A204.1 (cell line): ENCODE results near the gene NCK2.

ENCODE experiments used
- FAIRE-seq: peaks from 2 replicates; lab custom pipeline; 2012; peaks lifted over from hg19 to GRCh38; lab: Jason Lieb, UNC

The NCK2 gene

GRCh38 chr2:105744909-105745853, at the start of gene NCK2:
TSS of gene NCK2 (plus strand) at chr2:105744912. CDS start at chr2:105855064, 110,152 bp downstream.
- no peak for FAIRE-seq

GRCh38 chr2:105697781-105698449, 46.8 kb upstream of the NCK2 start:
- no peak for FAIRE-seq

GRCh38 chr2:105698820-105699219, 45.9 kb upstream of the NCK2 start:
- no peak for FAIRE-seq

GRCh38 chr2:105701042-105701441, 43.7 kb upstream of the NCK2 start:
- no peak for FAIRE-seq

GRCh38 chr2:105708697-105709096, 36.0 kb upstream of the NCK2 start:
- no peak for FAIRE-seq

GRCh38 chr2:105711394-105711793, 33.3 kb upstream of the NCK2 start:
- FAIRE-seq = no peak

- FAIRE-seq = no peak
These were observed 32.4 kb upstream of the NCK2 start for GRCh38 chr2:105712166-105712915.

- FAIRE-seq = no peak
These were observed 31.6 kb upstream of the NCK2 start for GRCh38 chr2:105712981-105713596.

- FAIRE-seq = no peak
These were observed 30.6 kb upstream of the NCK2 start for GRCh38 chr2:105714141-105714540.

GRCh38 chr2:105718846-105719481, 25.7 kb upstream of the NCK2 start:
- FAIRE-seq = no peak

GRCh38 chr2:105721991-105722511, 22.7 kb upstream of the NCK2 start:
- FAIRE-seq = no peak

GRCh38 chr2:105722726-105723297, 21.9 kb upstream of the NCK2 start:
- FAIRE-seq = no peak

GRCh38 chr2:105723431-105723830, 21.3 kb upstream of the NCK2 start:
- FAIRE-seq = no peak

GRCh38 chr2:105725388-105725787, 19.3 kb upstream of the NCK2 start:
- FAIRE-seq = no peak

- FAIRE-seq = no peak
These were observed 14.5 kb upstream of the NCK2 start for GRCh38 chr2:105730170-105730569.

- FAIRE-seq = no peak
These were observed 13.2 kb upstream of the NCK2 start for GRCh38 chr2:105731511-105731910.

GRCh38 chr2:105732101-105732500, 12.6 kb upstream of the NCK2 start:
- no peak for FAIRE-seq

GRCh38 chr2:105732955-105733607, 11.6 kb upstream of the NCK2 start:
- FAIRE-seq = no peak

GRCh38 chr2:105733875-105734274, 10.8 kb upstream of the NCK2 start:
- no peak for FAIRE-seq

- no peak for FAIRE-seq
These were observed 9.8 kb upstream of the NCK2 start for GRCh38 chr2:105734762-105735538.
